ENCODE data around the gene AKNAD1. TPM values are rescaled to one million over a fixed set of nuclear protein-coding genes. Genes with fewer than 3 reads are reported as not detected.

Gene AKNAD1
- total and polyA plus RNA-seq, 2 of the 4 experiments (the other 2 are of a cell fraction), result 0.07 to 0.18 TPM

- TF ChIP-seq ELK1 (IDR thresholded peaks at IDR 0.05; ENCODE audit: borderline replicate concordance, low read depth, low read length) (no peak), CEBPB (IDR thresholded peaks at IDR 0.05; ENCODE audit: low read depth, low read length) (no peak), MXI1 (IDR thresholded peaks at IDR 0.05; ENCODE audit: borderline replicate concordance, low read depth, low read length) (no peak), CHD1 (IDR thresholded peaks at IDR 0.05; ENCODE audit: low read depth, low read length) (no peak), POLR2A (IDR thresholded peaks at IDR 0.05; ENCODE audit: low read depth, low read length) (no peak), MAFK (IDR thresholded peaks at IDR 0.05; ENCODE audit: low read depth, low read length) (no peak)
- Histone ChIP-seq H3K9ac (ENCODE audit: low read depth, low read length) (no peak overlapping the region), H2AK5ac (ENCODE audit: low read depth, low read length) (no peak overlapping the region), H4K8ac (ENCODE audit: low read depth in 2 of 2, low read length in 2 of 2) (no peak overlapping the region), H3K4me1 (ENCODE audit: control insufficient read depth, insufficient read depth, low read length) (no peaks in the 10 kb centered on the region; the same call in 1 of the 2 replicates), H3K4me2 (ENCODE audit: low read depth, low read length) (no peak overlapping the region), H2AK9ac (replicated peaks; ENCODE audit: low read depth, low read length, poor library complexity) (no peak overlapping the region), H3K27ac (ENCODE audit: insufficient read depth, low read length) (no peak overlapping the region), H3K18ac (ENCODE audit: low read depth, low read length) (no peak overlapping the region), H2BK20ac (ENCODE audit: low read depth, low read length) (no peak overlapping the region), H3K56ac (ENCODE audit: extremely low read depth, insufficient read depth, low read length) (no peak overlapping the region), H3K4me3 (ENCODE audit: insufficient read depth, low read depth, low read length) (no peak overlapping the region), H2BK5ac (ENCODE audit: low read depth, low read length, poor library complexity, severe bottlenecking) (no peak overlapping the region), H3K9me3 (ENCODE audit: control insufficient read depth, insufficient read depth, low read length) (no peaks in the 10 kb centered on the region), H3K9me1 (ENCODE audit: insufficient read depth, low read length) (no peaks in the 10 kb centered on the region), H3K4ac (ENCODE audit: low read depth, low read length) (no peak overlapping the region), H2BK15ac (ENCODE audit: low read depth, low read length) (no peak overlapping the region), H4K20me1 (ENCODE audit: insufficient read depth, low read length) (no peaks in the 10 kb centered on the region), H4K91ac (ENCODE audit: insufficient read depth, low read depth, low read length) (no peak overlapping the region), H3K27me3 (ENCODE audit: control insufficient read depth, insufficient read depth, low read length) (peaks cover 11% of the 10 kb centered on the region), H3K23ac (ENCODE audit: low read depth, low read length) (no peak overlapping the region), H2BK120ac (ENCODE audit: low read depth, low read length) (no peak overlapping the region), H2AFZ (replicated peaks; ENCODE audit: low read length, poor library complexity) (no peak overlapping the region), H3K36me3 (ENCODE audit: control insufficient read depth, insufficient read depth, low read length) (no peaks in the 10 kb centered on the region), H3K79me1 (ENCODE audit: low read depth in 1 of 2, low read length in 2 of 2) (no peaks in the 10 kb centered on the region), H4K5ac (ENCODE audit: low read depth, low read length) (no peak overlapping the region), H3K14ac (replicated peaks; ENCODE audit: low read depth, low read length) (no peak overlapping the region)
- dilution Hi-C loops (cut with HindIII; ENCODE audit: low sequenced_read_pairs, unreplicated experiment) (no loop called here), in situ Hi-C loops (cut with MboI; ENCODE audit: low sequenced_read_pairs) (no loop called here), intact Hi-C loops (cut with micrococcal nuclease) (no loop called here)
- POLR2A ChIA-PET (ENCODE audit: unreplicated experiment), result no interaction called here
- BruUV-seq (replicated peaks), result no TSS peak
- 79% methylated on average over 2 of the region's 3 CpGs; no CpG with 5 or more reads in 1 of the 2 experiments for WGBS, 2 experiments (ENCODE audit: extremely low coverage in 2 of 2, insufficient read length in 1 of 2)
- CTCF ChIA-PET, result no interaction called here
- no peak for DNase-seq
- ATAC-seq (ENCODE audit: low read depth), result no peak
Measured at GRCh38 chr1:108842525-108843181, 14.2 kb downstream of the AKNAD1 start.

All from IMR-90 (cell line).